GM19193 (cell line): ENCODE measurements around the gene SGIP1.

ENCODE experiments used
- POLR2A ChIP-seq: IDR thresholded peaks from 4 replicates; pipeline ENCODE4 v1.6.1; 2011; ENCODE audit not compliant: insufficient read depth, insufficient read length; ENCODE audit errors: extremely low read depth

The SGIP1 gene

DNA sequence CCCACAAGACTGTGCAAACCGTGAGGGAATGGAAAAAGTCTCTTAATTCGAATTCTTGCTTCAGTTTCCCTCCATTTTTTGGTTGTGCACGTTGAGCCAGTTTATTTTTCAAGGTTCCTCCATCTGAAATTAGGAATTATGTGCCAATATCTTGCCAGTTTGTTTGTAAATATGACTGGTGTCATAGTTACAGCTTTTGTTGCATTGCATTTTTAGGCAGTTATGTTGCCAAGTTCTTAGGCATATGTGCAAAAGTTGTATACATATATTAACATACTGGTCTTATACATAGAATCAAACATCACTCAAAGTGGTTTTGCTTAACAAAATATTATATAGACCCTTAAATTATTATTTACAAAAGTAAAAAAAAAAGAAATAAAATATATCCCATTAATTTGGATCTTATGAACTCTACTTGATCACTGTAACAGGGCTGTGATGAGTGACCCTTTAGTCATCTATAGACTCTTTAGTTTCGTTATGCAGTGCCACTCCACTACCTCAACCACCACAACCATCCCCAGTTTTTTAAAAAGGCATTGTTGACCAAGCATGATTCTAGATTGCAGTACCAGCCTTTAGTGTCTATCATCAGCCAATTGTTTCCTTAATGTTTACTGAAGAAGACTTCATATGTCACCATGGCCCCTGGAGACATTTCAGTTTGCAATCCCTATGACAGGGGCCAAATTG is 197.4 kb downstream of the SGIP1 start:
- TF ChIP-seq POLR2A: no peak

DNA sequence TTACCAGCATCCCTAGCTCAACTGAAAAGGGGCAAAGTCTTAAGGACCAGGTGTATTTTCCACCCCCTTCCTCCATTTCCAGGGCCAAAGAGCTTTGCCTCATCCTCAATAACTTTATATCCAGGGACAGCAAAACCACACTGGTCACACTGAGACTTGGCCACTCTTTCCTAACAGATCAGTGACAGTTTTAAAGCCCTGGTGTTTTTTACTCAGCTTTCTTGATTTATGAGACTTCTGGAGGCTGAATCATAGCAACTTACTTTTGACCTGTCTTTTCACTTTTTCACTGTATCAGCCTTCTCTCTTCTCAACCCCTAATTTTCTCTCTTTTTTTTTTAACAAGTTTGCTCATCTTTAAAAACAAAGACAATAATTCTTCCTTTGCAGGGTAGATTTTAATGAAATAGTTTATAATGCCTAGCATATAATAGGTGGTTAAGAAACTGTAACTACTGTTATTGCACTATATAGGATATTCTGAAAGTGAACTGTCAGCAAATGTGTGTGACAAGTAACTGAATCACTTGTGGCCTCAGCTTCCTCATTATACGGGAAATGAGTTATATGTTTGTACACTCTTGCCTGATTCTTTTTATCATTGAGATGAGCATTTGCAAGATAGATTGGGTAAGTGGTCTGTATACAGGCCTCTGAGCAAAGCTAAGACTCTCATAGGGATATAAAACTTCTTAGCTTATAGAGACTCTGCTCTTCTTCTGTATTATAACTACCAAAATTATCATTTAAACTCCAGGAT is 198.6 kb downstream of the SGIP1 start:
- no peak for TF ChIP-seq POLR2A

DNA sequence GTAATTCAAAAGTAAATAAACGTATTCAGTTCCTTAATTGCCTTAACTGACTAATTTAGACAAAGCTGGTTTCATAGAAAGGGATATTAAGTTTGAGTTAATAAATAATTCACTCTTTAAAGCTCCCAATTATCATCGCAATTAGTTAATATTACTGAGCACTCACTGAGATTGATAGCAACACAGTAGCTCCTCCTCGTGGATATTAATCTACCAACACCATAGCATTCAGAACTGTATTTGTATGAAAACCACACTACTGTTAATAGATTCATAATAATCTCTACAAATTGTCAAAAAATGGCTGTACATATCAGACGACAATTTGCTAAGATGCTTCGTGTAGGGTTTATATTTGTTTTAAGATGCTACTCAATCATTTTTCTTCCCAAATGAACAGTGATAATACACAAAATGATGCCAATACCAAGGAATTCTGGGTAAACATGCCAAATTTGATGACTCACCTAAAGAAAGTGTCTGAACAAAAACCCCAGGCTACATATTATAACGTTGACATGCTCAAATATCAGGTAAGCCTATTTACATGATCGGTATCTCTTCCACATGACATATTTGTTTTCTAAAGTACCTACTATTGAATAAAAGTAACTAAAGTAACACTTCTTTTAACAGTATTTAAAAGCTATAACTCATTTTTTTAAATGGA is 199.5 kb downstream of the SGIP1 start:
- no peak for TF ChIP-seq POLR2A

DNA sequence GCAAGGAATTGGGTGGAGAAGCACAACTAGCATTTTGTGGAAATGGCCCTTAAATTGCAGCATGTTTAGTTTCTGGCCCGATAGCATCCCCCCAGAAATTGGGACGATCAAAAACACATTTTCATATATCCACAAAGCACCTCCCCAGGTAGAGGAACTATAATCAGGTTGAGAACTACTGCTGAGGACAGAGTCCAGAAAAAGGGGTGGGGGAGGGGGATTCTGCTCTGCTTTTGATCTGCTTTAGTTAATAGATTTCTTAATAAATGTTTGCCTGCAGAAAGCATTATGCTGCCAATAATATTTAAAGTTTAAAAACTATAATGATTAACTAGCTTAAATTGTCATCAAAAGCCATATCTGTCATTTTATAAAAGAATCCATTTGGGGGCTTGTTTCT is 203.9 kb downstream of the SGIP1 start:
- no peak for TF ChIP-seq POLR2A

DNA sequence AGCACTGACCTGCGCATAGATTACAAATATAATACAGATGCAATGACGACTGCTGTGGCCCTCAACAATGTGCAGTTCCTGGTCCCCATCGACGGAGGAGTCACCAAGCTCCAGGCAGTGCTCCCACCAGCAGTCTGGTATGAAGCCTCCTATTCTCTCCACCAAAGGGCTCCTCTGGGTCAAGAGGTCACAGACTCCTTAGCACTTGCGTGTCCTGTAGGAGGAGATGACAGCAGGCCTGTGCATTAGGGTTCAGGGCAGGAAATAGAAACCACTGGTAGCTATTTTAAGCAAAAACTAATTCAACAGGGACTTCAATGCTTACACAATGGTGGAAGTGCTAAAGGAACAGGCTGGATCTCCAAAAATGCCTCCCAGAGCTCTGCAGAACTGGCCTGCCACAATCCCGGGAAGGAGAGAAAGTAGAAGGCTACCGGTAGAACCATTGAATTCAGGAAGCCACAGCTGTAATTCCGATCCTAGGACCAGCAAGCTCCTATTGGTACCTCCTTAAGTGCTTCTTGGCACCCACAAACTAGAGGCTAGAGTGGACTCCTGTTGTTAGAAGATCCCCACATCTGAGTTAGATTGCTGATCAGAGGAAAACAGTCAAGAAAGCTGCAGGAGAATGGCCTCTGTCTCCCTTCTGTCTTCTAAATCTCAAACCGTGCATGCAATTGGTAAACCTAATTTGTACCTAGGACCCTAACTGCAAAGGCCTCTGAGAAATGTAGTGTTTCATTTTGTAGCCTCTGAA is 205.6 kb downstream of the SGIP1 start:
- no peak for TF ChIP-seq POLR2A

DNA sequence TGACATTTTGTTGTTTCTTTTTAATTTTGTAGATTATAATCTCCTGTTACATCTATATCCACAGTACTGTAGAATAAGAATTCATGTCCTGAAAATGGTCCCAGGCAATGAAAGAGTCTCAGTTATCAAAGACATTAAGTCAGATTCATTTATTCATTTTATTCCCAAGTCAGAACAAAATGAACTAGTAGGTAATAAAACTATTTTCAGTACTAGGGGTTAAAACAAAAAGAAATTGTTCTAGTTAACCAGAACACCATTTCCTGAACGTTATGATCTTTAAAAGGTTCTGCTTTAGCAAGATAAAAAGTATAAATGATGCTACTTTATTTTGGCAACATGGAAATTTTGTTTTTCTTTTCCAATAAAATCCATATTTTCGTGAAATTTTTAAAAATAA is 211.5 kb downstream of the SGIP1 start:
- TF ChIP-seq POLR2A: no peak

DNA sequence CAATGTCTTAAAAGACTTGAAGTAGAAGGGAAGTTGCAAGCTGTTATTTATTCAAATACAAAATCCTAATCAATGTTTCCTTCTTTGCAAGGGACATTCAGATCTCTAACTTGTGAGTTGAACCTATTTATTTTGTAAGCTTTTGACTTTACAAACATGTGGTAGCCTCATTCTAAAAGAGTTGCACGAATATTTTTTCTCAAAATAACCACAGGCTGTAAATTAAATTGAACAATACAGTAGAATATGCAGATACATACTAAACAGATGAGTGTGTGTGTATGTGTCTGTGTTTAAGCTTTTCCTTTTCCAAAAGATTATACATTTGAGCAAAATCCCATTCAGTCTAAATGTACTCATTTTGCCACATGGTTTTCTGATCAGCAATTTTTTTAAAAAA is 213.5 kb downstream of the SGIP1 start:
- TF ChIP-seq POLR2A: no peak

DNA sequence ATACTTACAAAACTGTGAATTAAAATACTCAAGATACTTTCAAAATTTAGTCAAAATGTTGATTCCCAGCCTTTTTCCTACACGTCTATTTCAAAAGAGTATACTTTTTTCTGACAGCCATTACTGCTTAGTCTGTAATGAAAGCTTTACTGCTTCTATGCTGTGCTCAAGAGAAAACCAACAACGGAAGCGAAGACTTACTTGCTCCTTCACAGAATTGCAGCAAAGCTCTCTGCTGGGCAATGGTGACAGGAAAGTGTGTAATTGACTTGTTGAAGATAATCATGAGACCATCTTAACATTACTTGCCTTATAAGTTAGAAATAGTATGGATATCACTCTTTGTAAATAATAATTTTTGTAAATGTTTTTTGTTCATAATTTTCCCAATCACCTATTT is 216.6 kb downstream of the SGIP1 start:
- no peak for TF ChIP-seq POLR2A

DNA sequence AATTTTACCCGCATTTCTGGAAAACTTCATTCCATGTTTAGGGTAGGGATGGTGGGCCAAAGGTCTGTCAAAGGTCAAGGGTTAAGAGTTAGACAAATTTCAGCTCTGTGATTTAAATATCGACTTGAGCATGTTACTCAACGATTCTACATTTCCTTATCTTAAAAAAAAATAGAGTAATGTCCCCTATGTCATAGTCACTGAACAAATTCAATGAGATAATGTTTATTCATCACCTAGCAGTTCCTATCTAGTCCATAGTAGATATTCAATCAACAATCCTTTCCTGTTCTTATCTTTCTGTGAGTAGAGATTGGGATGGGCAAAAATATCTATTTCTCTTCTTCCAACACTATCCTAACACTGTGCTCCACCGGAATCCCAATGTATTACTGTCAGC is 217.2 kb downstream of the SGIP1 start:
- TF ChIP-seq POLR2A: no peak

DNA sequence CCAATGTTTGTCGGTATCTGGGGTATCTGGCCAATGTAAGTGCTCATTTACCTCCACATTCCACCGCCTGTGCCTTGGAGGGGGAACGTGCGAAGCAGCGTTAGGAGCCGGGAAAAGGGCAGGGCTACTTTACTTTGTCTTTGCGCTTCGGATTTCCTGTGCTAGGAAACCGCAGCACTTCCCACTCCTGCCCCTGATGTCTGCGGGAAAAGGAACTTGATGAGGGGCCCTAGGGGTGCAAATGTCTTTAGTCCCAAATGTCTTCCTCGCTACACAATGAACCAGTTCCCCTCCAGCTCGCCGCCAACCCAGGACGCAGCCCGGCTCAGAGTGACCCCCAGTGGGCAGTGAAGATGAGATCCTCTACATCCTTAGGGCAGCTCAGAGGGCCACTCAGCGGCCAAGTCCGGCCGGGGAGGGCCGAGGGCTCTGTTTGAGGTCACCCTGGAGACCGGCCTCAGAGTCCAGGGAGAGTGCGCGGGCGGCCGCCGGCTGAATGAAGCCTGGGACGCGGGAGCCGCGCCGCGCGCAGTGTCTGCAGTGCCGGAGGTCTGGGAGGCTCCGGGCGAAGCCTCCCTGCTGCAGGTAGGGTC is 218.1 kb downstream of the SGIP1 start, which contains the start of gene DYNLT5:
DYNLT5 (plus strand) TSS at position 460 of the 593 bp plus-strand sequence. CDS start 2,200 bp downstream, outside the sequence.
- TF ChIP-seq POLR2A: no peak

DNA sequence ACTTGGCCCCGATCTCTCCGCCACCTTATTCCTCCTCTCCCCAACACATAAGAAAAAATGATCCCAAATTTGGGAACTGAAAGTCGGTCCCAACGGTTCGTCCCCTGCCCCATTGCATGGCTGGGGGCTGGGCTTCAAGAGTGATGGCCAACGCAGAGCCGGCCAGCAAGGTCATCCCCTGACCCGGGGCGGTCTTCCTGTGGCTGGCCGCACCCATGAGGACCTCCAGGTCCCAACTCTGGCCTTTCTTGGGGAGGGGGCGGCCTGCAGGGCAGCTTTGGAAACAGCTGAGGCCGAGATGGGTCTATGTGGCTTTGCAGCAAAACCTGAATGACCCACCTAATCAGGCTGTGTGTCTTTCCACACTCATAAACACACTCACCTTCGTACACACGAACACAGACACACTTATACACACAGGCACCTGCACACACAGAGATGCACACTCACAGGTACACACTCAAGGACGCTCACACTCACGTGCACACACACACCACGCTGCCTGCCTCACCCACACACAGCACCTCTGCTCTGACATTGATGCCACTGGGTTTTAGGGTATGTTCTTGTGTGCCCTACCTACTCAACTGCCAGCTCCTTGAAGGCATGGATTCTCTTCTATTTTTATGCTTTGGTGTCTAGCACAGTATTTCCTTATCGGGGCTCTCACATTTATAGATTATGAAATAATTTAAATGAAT is 218.9 kb downstream of the SGIP1 start:
- TF ChIP-seq POLR2A: no peak

DNA sequence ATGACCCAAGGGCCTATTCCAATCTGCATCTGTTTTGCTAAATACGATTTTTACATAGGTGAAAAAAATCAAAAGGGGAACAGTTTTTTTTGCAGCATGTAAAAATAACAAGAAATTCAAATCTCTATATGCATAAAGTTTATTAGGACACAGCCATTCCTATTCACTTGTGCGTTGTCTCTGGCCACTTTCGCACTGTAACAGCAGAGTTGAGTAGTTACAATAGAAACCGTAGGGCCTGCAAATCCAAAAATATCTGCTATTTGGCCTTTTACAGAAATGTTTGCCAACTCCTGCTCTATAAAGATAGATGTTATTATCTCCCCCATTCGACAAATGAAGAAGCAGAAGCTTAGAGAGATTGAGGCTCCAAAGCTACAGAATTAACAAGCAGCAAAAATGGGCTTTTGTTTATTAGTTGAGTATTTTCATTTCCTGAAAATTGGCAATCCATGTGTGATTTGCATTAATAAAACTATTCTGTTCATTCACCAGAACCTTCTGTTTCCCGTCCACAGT is 223.8 kb downstream of the SGIP1 start:
- TF ChIP-seq POLR2A: no peak

DNA sequence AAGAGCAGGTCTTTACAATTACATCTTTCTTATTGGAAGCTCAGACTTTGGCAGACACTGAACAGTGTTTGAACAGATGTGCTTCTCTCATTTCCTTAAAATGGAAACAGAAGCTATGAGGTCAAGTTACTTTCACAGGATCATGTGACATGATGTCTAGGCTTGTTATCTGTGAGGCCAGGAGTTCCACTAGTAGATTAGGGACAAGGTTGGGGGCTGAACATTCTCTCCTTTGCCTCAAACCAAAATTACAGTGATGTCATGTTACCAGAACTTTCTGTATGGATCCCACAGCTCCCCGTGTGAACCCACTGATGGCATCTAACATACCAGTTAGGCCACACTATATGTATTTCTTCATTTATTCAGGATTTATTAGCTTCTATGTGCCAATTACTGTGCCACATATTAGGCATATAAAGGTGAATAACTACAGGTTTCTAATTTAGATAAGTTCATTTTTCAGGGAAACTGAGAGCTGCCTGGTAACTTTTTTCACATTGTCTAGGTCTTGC is 224.3 kb downstream of the SGIP1 start:
- no peak for TF ChIP-seq POLR2A

DNA sequence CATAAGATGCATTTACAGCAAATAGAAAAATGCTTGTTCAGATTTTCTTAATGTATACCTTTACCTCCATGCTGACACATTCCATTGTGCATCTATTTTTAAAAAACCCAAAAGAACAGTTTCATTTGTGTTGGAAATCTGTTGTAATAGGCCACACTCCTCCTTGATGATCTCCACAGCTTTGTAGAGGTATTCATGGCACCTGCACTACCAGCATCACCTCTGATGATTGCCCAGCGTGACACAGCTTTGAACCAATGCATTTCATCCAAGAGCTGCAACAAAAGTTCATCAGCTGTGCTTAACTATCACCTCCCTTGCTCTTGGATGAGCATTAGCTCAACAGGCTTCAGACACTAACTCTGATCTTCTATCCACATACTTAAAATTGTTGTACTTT is 226.6 kb downstream of the SGIP1 start:
- TF ChIP-seq POLR2A: no peak
